ENCODE data around the gene GRIN2B.

GRIN2B gene

DNA sequence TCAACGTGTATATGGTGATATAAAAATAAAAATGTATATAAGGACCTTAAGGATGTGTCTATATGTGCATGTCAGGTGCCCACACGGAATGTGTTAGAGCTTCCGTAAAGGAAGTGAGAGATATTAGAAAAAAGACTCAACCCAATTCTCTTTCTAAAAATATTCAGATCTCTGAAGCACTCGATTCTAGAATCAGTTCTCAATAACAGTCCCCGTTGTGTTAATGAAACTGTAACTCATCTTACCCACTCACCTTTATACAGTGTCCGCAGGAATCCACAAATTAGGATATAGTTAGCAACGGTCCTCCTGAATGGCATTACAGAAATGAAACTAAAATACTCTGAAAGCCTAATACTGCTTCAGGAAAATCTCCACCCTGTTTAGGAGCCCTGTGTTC lies 29.3 kb downstream of the GRIN2B start:
- no peaks in the 10 kb centered on the region for H3K27me3 ChIP-seq (ENCODE audit: control insufficient read depth, insufficient read depth, low read length)
- no peak overlapping the region for H3K27ac ChIP-seq
- H3K4me3 ChIP-seq (ENCODE audit: low read depth, low read length), result no peak overlapping the region
- H3K79me2 ChIP-seq, result no peaks in the 10 kb centered on the region
- no peaks in the 10 kb centered on the region for H3K4me1 ChIP-seq
- H3K36me3 ChIP-seq (ENCODE audit: control insufficient read depth, insufficient read depth, low read length), result no peaks in the 10 kb centered on the region
- no peak overlapping the region for H2AFZ ChIP-seq
- H3K9me3 ChIP-seq (ENCODE audit: control insufficient read depth, low read length), result no peaks in the 10 kb centered on the region
- no peak overlapping the region for H3K9ac ChIP-seq
- no peak overlapping the region for H3K4me2 ChIP-seq (ENCODE audit: low read length)
- TF ChIP-seq, protein P1, sequence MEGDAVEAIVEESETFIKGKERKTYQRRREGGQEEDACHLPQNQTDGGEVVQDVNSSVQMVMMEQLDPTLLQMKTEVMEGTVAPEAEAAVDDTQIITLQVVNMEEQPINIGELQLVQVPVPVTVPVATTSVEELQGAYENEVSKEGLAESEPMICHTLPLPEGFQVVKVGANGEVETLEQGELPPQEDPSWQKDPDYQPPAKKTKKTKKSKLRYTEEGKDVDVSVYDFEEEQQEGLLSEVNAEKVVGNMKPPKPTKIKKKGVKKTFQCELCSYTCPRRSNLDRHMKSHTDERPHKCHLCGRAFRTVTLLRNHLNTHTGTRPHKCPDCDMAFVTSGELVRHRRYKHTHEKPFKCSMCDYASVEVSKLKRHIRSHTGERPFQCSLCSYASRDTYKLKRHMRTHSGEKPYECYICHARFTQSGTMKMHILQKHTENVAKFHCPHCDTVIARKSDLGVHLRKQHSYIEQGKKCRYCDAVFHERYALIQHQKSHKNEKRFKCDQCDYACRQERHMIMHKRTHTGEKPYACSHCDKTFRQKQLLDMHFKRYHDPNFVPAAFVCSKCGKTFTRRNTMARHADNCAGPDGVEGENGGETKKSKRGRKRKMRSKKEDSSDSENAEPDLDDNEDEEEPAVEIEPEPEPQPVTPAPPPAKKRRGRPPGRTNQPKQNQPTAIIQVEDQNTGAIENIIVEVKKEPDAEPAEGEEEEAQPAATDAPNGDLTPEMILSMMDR (IDR thresholded peaks at IDR 0.05), result no peak

DNA sequence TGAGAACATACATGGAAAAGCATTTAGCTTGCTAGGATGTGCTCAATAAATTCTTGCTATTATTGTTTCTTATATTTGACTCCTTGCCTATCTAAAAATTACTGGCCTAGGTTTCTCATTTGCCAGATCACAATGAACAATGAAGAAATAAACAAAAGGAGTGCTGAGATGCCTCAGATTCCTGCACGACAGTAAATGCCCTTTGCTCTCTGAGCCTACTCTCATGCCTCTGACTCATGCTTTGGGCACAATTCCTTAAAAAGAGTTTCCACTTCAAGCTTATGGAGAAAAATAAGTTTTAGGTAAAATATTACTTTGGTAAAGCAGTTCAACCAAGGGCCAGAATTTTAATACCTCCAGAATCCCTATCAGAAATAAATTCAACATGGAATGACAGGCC lies 30.9 kb downstream of the GRIN2B start:
- Histone ChIP-seq H2AFZ (no peak overlapping the region), H3K27ac (no peak overlapping the region), H3K79me2 (no peaks in the 10 kb centered on the region), H3K36me3 (ENCODE audit: control insufficient read depth, insufficient read depth, low read length) (no peaks in the 10 kb centered on the region), H3K4me3 (ENCODE audit: low read depth, low read length) (no peak overlapping the region), H3K27me3 (ENCODE audit: control insufficient read depth, insufficient read depth, low read length) (no peaks in the 10 kb centered on the region), H3K9me3 (ENCODE audit: control insufficient read depth, low read length) (no peaks in the 10 kb centered on the region), H3K4me2 (ENCODE audit: low read length) (no peak overlapping the region), H3K9ac (no peak overlapping the region), H3K4me1 (no peaks in the 10 kb centered on the region)
- TF ChIP-seq, protein P1 (IDR thresholded peaks at IDR 0.05), result no peak

DNA sequence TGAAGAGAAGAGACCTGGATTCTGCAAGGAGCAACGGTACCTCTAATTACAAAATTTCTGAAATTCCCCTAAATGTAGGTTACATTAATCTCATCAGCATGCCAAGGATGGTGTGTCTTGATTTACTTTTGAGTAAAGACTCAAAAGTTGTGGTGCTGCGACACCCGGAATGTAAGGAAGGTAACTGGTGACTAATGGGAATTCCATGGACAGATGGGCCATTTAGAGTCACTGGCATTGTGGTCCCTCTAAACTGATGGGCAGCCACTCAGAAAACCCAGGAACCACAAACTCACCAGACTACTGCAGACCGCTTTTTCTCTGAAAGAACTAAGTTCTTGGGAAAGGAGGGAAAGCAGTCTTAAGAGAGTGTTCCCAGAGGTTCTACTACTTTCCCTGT lies 32.8 kb downstream of the GRIN2B start:
- no peak overlapping the region for H3K4me3 ChIP-seq (ENCODE audit: low read depth, low read length)
- H3K9me3 ChIP-seq (ENCODE audit: control insufficient read depth, low read length), result no peaks in the 10 kb centered on the region
- H2AFZ ChIP-seq, result no peak overlapping the region
- H3K9ac ChIP-seq, result no peak overlapping the region
- no peak overlapping the region for H3K27ac ChIP-seq
- no peaks in the 10 kb centered on the region for H3K4me1 ChIP-seq
- H3K79me2 ChIP-seq, result no peaks in the 10 kb centered on the region
- TF ChIP-seq, protein P1 (IDR thresholded peaks at IDR 0.05), result no peak
- H3K36me3 ChIP-seq (ENCODE audit: control insufficient read depth, insufficient read depth, low read length), result no peaks in the 10 kb centered on the region
- no peaks in the 10 kb centered on the region for H3K27me3 ChIP-seq (ENCODE audit: control insufficient read depth, insufficient read depth, low read length)
- H3K4me2 ChIP-seq (ENCODE audit: low read length), result no peak overlapping the region

DNA sequence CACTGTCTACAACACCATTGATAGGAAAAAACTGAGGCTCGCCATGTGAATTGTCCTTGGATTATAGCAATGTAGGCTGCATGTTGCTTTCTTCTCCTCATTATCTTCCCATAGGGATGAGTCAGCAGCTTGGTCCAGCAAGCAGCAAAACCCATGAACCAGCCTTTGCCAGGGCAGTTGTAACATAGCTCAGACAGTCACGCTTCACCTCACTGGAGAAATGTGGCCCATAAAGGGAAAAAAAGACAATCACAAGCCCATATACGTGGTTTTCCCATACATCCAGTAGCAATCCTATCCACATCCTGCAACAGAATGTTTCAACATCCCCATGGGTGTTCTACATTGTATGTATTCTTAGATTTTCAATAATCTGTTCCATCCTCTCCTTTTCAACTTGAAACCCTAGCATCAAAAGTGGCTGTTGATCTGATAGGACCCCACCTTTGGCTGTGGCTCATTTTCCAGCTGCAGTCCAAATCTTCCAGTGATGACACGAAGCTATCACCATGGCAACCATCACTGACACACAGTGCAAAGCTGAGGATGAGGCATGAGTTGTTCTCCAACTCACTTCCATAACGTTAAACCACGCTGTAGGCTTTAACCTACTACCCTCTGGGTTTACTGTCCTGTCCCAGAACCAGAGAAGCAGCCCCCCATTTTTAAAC lies 34.0 kb downstream of the GRIN2B start:
- H3K36me3 ChIP-seq (ENCODE audit: control insufficient read depth, insufficient read depth, low read length), result no peaks in the 10 kb centered on the region
- H3K4me1 ChIP-seq, result no peaks in the 10 kb centered on the region
- no peak overlapping the region for H3K27ac ChIP-seq
- no peaks in the 10 kb centered on the region for H3K9me3 ChIP-seq (ENCODE audit: control insufficient read depth, low read length)
- H3K4me2 ChIP-seq (ENCODE audit: low read length), result no peak overlapping the region
- no peak overlapping the region for H3K4me3 ChIP-seq (ENCODE audit: low read depth, low read length)
- H3K27me3 ChIP-seq (ENCODE audit: control insufficient read depth, insufficient read depth, low read length), result no peaks in the 10 kb centered on the region
- H3K79me2 ChIP-seq, result no peaks in the 10 kb centered on the region
- H2AFZ ChIP-seq, result no peak overlapping the region
- no peak overlapping the region for H3K9ac ChIP-seq
- TF ChIP-seq, protein P1 (IDR thresholded peaks at IDR 0.05), result no peak

DNA sequence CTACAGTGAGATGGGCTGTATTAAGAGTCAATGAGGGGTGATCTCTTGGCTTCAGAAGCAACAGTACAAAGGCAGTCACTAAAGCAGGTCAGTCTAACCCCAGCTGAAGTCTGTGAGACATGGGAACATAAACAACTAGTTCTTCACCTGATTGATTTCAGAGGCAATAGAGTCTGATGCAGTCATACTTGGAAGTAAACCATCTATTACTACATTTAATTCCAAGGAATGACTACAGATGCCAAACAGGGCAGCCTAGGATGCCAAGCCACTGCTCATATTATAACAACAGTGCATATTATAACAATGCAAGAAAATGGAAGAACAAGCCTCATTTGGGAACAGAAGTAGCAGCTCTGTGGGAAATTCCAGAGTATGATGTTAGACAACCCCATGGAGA lies 35.8 kb downstream of the GRIN2B start:
- Histone ChIP-seq H3K27ac (no peak overlapping the region), H3K79me2 (no peaks in the 10 kb centered on the region), H3K4me2 (ENCODE audit: low read length) (no peak overlapping the region), H3K4me3 (ENCODE audit: low read depth, low read length) (no peak overlapping the region), H3K4me1 (no peaks in the 10 kb centered on the region), H3K36me3 (ENCODE audit: control insufficient read depth, insufficient read depth, low read length) (no peaks in the 10 kb centered on the region), H2AFZ (no peak overlapping the region), H3K9ac (no peak overlapping the region), H3K27me3 (ENCODE audit: control insufficient read depth, insufficient read depth, low read length) (no peaks in the 10 kb centered on the region), H3K9me3 (ENCODE audit: control insufficient read depth, low read length) (no peaks in the 10 kb centered on the region)
- TF ChIP-seq, protein P1 (IDR thresholded peaks at IDR 0.05), result no peak

Measured in parathyroid adenoma (tissue), 2 donors.